Right lobe of liver (tissue), 6 donors: ENCODE data around the gene BAIAP2. TPM values are rescaled to one million over a fixed set of nuclear protein-coding genes. Genes with fewer than 3 reads are reported as not detected.
A peak's percentile ranks its signal among the peaks of the same experiment; 100 is the strongest.

Experiments
- ATAC-seq, 4 donors: fragments of 200-7000 bp; cut with Tn5 transposase; one replicate each; pipeline ENCODE4 v1.9.1; 2020; ENCODE audit warnings: mild to moderate bottlenecking in 4 of 4, moderate library complexity in 4 of 4
- DNase-seq, 3 donors: peaks; one replicate each; pipeline ENCODE4 v3.0.0-alpha.2; 2020
- H3K27ac ChIP-seq, 3 donors: fragments of 200-600 bp; one replicate each; pipeline ENCODE4 v1.8.0; 2022
- H3K27me3 ChIP-seq, 2 donors: fragments of 200-600 bp; one replicate each; pipeline ENCODE4 v1.8.0; 2022
- H3K36me3 ChIP-seq, 4 donors: fragments of 200-600 bp; sonication (generic) in 1 of 4; one replicate each; pipeline versions ENCODE4 v1.5.1 to v1.8.0; 2017 to 2022; ENCODE audit warnings: control low read depth in 1 of 4
- H3K4me1 ChIP-seq, 4 donors: fragments of 200-600 bp; sonication (generic) in 1 of 4; one replicate each; pipeline versions ENCODE4 v1.5.1 to v1.8.0; 2017 to 2022; ENCODE audit warnings: control low read depth in 1 of 4
- H3K4me3 ChIP-seq, 3 donors: fragments of 200-600 bp; one replicate each; pipeline ENCODE4 v1.8.0; 2022
- H3K9me3 ChIP-seq, 4 donors: fragments of 200-600 bp; sonication (generic) in 1 of 4; one replicate each; pipeline versions ENCODE4 v1.5.1 to v1.8.0; 2017 to 2022; ENCODE audit warnings: control low read depth in 1 of 4
- POLR2A ChIP-seq: fragments of 450-650 bp; IDR thresholded peaks from one replicate; pipeline ENCODE4 v1.6.1; 2017; ENCODE audit warnings: antibody characterized with exemption, mild to moderate bottlenecking
- WGBS: methylation state at CpG from one replicate; pipeline ENCODE4 v1.1.6; 2018; ENCODE audit warnings: low coverage, low lambda C conversion rate; ENCODE audit not compliant: insufficient coverage; ENCODE audit errors: missing lambda C conversion rate; 5-methylcytosine and 5-hydroxymethylcytosine counted together
- intact Hi-C, 2 donors: fragments of 100-400 bp; cut with DNase I; formaldehyde crosslinking; loops; one replicate each; pipeline versions ENCODE4 v1.11.2 to v1.14.1; 2022
- total RNA-seq, 6 experiments: library from RNA; depleted of rRNA in 2 of 6; stranded (reverse); fragments of >200 nt in 2 of 6; fragmentation: NEBNext Ultra II Directional in 3 of 6; extraction: Animal tissue kit (Norgen Biotek cat#: 25700) in 3 of 6; gene quantifications; one replicate each; pipeline versions ENCODE4 v1.1.0 to v1.2.4, GENCODE V29; 2016 to 2023
- TF ChIP-seq, protein P1 (sequence below), 4 donors: fragments of 200-600 bp in 3 of 4; fragments of 450-650 bp in 1 of 4; IDR thresholded peaks; one replicate each; pipeline versions ENCODE4 v1.5.1 to v1.8.0; 2016 to 2022; ENCODE audit warnings: antibody characterized with exemption in 4 of 4, mild to moderate bottlenecking in 2 of 4
- donor health status: DM: no; HTN: yes; CAD: no.
- donor health status: DM: no; HTN: no; CAD: no.
- donor health status: DM: no; HTN: no; CAD: no.
- donor health status: DM: no; HTN: yes; CAD: no.
- donor health status: DM: no; HTN: yes; CAD: no.

BAIAP2 gene
- total RNA-seq, 6 experiments from 2014 or later = 46.6 to 139 (median 63.3) TPM

- 20% methylated on average over 2 of the region's 16 CpGs for WGBS
- H3K9me3 ChIP-seq = no peaks in the 10 kb centered on the region
- H3K4me3 ChIP-seq = no peak overlapping the region
- no peak for TF ChIP-seq POLR2A
- TF ChIP-seq, protein P1, sequence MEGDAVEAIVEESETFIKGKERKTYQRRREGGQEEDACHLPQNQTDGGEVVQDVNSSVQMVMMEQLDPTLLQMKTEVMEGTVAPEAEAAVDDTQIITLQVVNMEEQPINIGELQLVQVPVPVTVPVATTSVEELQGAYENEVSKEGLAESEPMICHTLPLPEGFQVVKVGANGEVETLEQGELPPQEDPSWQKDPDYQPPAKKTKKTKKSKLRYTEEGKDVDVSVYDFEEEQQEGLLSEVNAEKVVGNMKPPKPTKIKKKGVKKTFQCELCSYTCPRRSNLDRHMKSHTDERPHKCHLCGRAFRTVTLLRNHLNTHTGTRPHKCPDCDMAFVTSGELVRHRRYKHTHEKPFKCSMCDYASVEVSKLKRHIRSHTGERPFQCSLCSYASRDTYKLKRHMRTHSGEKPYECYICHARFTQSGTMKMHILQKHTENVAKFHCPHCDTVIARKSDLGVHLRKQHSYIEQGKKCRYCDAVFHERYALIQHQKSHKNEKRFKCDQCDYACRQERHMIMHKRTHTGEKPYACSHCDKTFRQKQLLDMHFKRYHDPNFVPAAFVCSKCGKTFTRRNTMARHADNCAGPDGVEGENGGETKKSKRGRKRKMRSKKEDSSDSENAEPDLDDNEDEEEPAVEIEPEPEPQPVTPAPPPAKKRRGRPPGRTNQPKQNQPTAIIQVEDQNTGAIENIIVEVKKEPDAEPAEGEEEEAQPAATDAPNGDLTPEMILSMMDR (IDR thresholded peaks at IDR 0.05) = no peak
- H3K36me3 ChIP-seq = no peaks in the 10 kb centered on the region
- no peaks in the 10 kb centered on the region for H3K27me3 ChIP-seq
- peaks cover 0 to 13% (median 7%) of the 10 kb centered on the region in 4 donors for H3K4me1 ChIP-seq
- DNase-seq (peak in 2 of 3 donors; percentile 54 to 63), ATAC-seq (peak in 1 of 4 donors; percentile 5)
- intact Hi-C loops = no loop called here
- no peak overlapping the region for H3K27ac ChIP-seq
Observed at GRCh38 chr17:80987941-80988461, 47.0 kb upstream of the BAIAP2 start.

DNA sequence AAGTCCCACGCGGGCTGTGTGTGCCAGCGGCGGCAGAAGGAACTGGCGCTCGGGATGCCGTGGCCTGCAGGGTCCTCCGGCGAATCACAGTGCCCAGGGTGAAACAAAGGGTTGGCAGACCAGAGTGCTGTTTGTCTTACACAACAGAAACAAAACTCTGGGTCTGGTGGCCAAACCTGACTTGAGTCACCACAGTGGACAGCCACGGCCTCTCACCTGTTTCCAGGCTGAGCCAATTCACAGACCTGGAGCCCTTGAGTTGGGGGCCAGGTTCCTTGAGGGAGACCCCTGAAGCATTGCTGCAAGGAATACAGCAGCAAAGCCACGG lies 45.4 kb upstream of the BAIAP2 start:
- no peak for DNase-seq
- no peaks in the 10 kb centered on the region for H3K36me3 ChIP-seq
- no peaks in the 10 kb centered on the region for H3K27me3 ChIP-seq
- WGBS = 17% methylated on average over 1 of the region's 11 CpGs
- peaks cover 0 to 19% (median 10%) of the 10 kb centered on the region in 4 donors for H3K4me1 ChIP-seq
- peak in 3 of 4 donors; percentile 7 to 49 (median 14) for ATAC-seq
- H3K27ac ChIP-seq = no peak overlapping the region
- H3K4me3 ChIP-seq = no peak overlapping the region
- intact Hi-C loops = no loop called here
- no peak for TF ChIP-seq POLR2A
- TF ChIP-seq, protein P1 (IDR thresholded peaks at IDR 0.05) = no peak
- H3K9me3 ChIP-seq = no peaks in the 10 kb centered on the region

- peaks cover 0 to 8% (median 2%) of the 10 kb centered on the region in 4 donors for H3K36me3 ChIP-seq
- WGBS = 17% methylated on average over 13 of the region's 22 CpGs
- no peaks in the 10 kb centered on the region for H3K27me3 ChIP-seq
- H3K27ac ChIP-seq = peak overlapping the region; percentile 36 to 73 (median 57)
- ATAC-seq = peak in 3 of 4 donors; percentile 20 to 36 (median 22)
- no peak for TF ChIP-seq POLR2A
- TF ChIP-seq, protein P1 (IDR thresholded peaks at IDR 0.05) = no peak
- H3K9me3 ChIP-seq = no peaks in the 10 kb centered on the region
- H3K4me1 ChIP-seq = peaks cover 0 to 19% (median 10%) of the 10 kb centered on the region in 4 donors
- DNase-seq = peak in 1 of 3 donors; percentile 68
- intact Hi-C loops = loop anchor here in 1 of 2 donors (10.0 kb wide), 1 partner anchor 114 kb away; no protein-coding TSS in a partner anchor
- peak overlapping the region; percentile 87 to 98 (median 87) for H3K4me3 ChIP-seq
Observed at GRCh38 chr17:80990921-80991644, 43.9 kb upstream of the BAIAP2 start.

- H3K9me3 ChIP-seq = no peaks in the 10 kb centered on the region
- peaks cover 0 to 14% (median 3%) of the 10 kb centered on the region in 4 donors for H3K36me3 ChIP-seq
- H3K4me3 ChIP-seq = peak within 1 kb of the TSS; percentile 87 to 98 (median 87)
- WGBS = 0% methylated on average over 8 of the region's 66 CpGs
- DNase-seq = peak; percentile 78 to 83 (median 80)
- H3K4me1 ChIP-seq = peaks cover 0 to 19% (median 10%) of the 10 kb centered on the region in 4 donors
- ATAC-seq = peak; percentile 49 to 78 (median 61)
- intact Hi-C loops = loop anchor here in 1 of 2 donors (10.0 kb wide), 1 partner anchor 113 kb away; no protein-coding TSS in a partner anchor
- H3K27ac ChIP-seq = peak within 1 kb of the TSS; percentile 36 to 73 (median 57)
- TF ChIP-seq POLR2A = peak; percentile 45
- TF ChIP-seq, protein P1 (IDR thresholded peaks at IDR 0.05) = peak in 3 of 4 donors; percentile 23 to 38 (median 30)
- no peaks in the 10 kb centered on the region for H3K27me3 ChIP-seq
Observed at GRCh38 chr17:80991645-80992076, 43.3 kb upstream of the BAIAP2 start, which contains the start of gene CHMP6. Gene CHMP6, plus strand, starts transcription at chr17:80991841. Its CDS starts 78 bp downstream, at chr17:80991919.
